K562 (cell line): ENCODE measurements around the gene NTM. TPM values are rescaled to one million over a fixed set of nuclear protein-coding genes. Genes with fewer than 3 reads are reported as not detected.

ENCODE experiments used
- BRD4 ChIP-seq: fragments of 200-600 bp; sonication (generic); IDR thresholded peaks from 2 replicates; pipeline ENCODE4 v1.6.1; 2017; ENCODE audit warnings: inconsistent platforms
- EP300 ChIP-seq: IDR thresholded peaks from 2 replicates; pipeline ENCODE4 v1.6.1; 2012; ENCODE audit warnings: low read length, improper control_type of control experiment
- FOXJ2 ChIP-seq: fragments of 200-800 bp; sonication (Bioruptor generic); IDR thresholded peaks from 2 replicates; pipeline ENCODE4 v1.6.1; 2016; ENCODE audit warnings: missing genetic modification characterization, missing compliant biosample characterization
- KLF10 ChIP-seq: fragments of 250-450 bp; sonication (Bioruptor Pico); IDR thresholded peaks from 2 replicates; pipeline ENCODE4 v1.6.1; 2021; ENCODE audit warnings: matching md5 sums
- PHB ChIP-seq: fragments of 250-450 bp; sonication (Bioruptor Pico); IDR thresholded peaks from 2 replicates; pipeline ENCODE4 v1.5.0; 2021
- PRMT5 ChIP-seq: sonication (generic); formaldehyde crosslinking; IDR thresholded peaks from 2 replicates; pipeline ENCODE4 v1.5.0; 2020; ENCODE audit warnings: missing genetic modification reagents
- SP2 ChIP-seq: IDR thresholded peaks from 2 replicates; pipeline ENCODE4 v1.6.1; 2011; ENCODE audit warnings: mild to moderate bottlenecking, low read depth, low read length, moderate library complexity; ENCODE audit not compliant: poor library complexity, severe bottlenecking; ENCODE audit errors: extremely low read depth
- TAF1 ChIP-seq: IDR thresholded peaks from 2 replicates; pipeline ENCODE4 v1.6.1; 2011; ENCODE audit warnings: mild to moderate bottlenecking, low read length, moderate library complexity; ENCODE audit not compliant: insufficient read depth, control insufficient read depth, severe bottlenecking; ENCODE audit errors: extremely low read depth
- ZNF12 ChIP-seq: sonication (generic); formaldehyde crosslinking; IDR thresholded peaks from 2 replicates; pipeline ENCODE4 v1.4.0; 2020; ENCODE audit warnings: mild to moderate bottlenecking, missing genetic modification reagents
- ZNF431 ChIP-seq: sonication (generic); formaldehyde crosslinking; IDR thresholded peaks from 2 replicates; pipeline ENCODE4 v1.8.0; 2022; ENCODE audit warnings: mild to moderate bottlenecking, missing genetic modification reagents
- polyA plus RNA-seq, 8 experiments: library from polyadenylated mRNA; depleted of rRNA in 4 of 8; stranded (reverse) in 5 of 8; unstranded in 3 of 8; fragments of >200 nt; fragmentation: Nextera tagmentation in 2 of 8; fragmentation: Illumina TruSeq in 1 of 8; extraction: Ambion mirVana in 2 of 8; extraction: Trizol in 1 of 8; gene quantifications; 2 replicates each; pipeline versions ENCODE4 v1.2.1 to v1.2.3, GENCODE V29; 2011 to 2014; ENCODE audit warnings: inconsistent platforms in 1 of 8, missing spikeins in 1 of 8
- total RNA-seq, 7 experiments: library from RNA; depleted of rRNA in 6 of 7; stranded (reverse); fragments of >200 nt in 6 of 7; fragmentation: Illumina TruSeq in 2 of 7; extraction: Trizol in 2 of 7; gene quantifications; 2 replicates each; pipeline versions ENCODE4 v1.2.1 to v1.2.3, GENCODE V29; 2011 to 2021; ENCODE audit warnings: low replicate concordance in 1 of 7
- TF ChIP-seq, protein P1 (sequence below): fragments of 250-450 bp; sonication (Bioruptor Pico); IDR thresholded peaks from 2 replicates; pipeline ENCODE4 v1.6.1; 2021; ENCODE audit warnings: mild to moderate bottlenecking
- TF ChIP-seq, protein P2 (sequence below): fragments of 250-450 bp; sonication (Bioruptor Pico); IDR thresholded peaks from 2 replicates; pipeline ENCODE4 v1.8.0; 2022; ENCODE audit warnings: inconsistent platforms
- TF ChIP-seq, protein P3 (sequence below): fragments of 450-650 bp; formaldehyde crosslinking; IDR thresholded peaks from 2 replicates; pipeline ENCODE4 v1.4.0; 2020; ENCODE audit warnings: mild to moderate bottlenecking, moderate library complexity
- TF ChIP-seq, protein P4 (sequence below): IDR thresholded peaks from 2 replicates; pipeline ENCODE4 v1.6.1; 2011; ENCODE audit warnings: borderline replicate concordance, low read depth, mild to moderate bottlenecking, moderate library complexity, low read length; ENCODE audit not compliant: insufficient read depth, poor library complexity, severe bottlenecking

Gene NTM
- total and polyA plus RNA-seq, 9 of the 15 experiments (the other 6 are each of a cell fraction or from before 2014, with no cell fraction given) = not detected

DNA sequence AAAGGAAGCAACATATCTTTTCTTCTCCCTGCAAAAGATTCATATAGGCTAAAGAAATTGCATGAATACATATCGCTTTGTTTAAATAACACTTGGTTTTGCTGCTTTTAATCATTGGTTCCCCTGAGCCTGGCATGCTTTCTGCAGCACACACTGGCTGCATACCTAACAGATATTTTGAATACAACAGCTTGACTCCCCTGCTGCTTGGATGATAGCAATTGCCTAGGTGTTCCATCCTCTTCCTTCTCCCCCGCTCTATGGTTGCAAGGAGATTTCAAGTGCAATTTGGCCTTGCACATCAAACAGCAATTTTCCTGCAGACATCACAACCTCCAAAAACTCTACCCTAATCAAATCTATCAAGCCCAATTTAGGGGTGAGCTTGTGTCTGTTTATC is 430.0 kb downstream of the NTM start (continued):
- TF ChIP-seq ZNF12 (CRISPR knock-in tag) (no peak), EP300 (no peak), PRMT5 (no peak), KLF10 (CRISPR knock-in tag) (no peak), FOXJ2 (tag) (no peak), ZNF431 (CRISPR knock-in tag) (no peak), PHB (no peak), TAF1 (no peak), SP2 (no peak), BRD4 (no peak)
- TF ChIP-seq, protein P1, sequence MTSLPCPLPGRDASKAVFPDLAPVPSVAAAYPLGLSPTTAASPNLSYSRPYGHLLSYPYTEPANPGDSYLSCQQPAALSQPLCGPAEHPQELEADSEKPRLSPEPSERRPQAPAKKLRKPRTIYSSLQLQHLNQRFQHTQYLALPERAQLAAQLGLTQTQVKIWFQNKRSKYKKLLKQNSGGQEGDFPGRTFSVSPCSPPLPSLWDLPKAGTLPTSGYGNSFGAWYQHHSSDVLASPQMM (CRISPR knock-in tag) = no peak
- TF ChIP-seq, protein P2, sequence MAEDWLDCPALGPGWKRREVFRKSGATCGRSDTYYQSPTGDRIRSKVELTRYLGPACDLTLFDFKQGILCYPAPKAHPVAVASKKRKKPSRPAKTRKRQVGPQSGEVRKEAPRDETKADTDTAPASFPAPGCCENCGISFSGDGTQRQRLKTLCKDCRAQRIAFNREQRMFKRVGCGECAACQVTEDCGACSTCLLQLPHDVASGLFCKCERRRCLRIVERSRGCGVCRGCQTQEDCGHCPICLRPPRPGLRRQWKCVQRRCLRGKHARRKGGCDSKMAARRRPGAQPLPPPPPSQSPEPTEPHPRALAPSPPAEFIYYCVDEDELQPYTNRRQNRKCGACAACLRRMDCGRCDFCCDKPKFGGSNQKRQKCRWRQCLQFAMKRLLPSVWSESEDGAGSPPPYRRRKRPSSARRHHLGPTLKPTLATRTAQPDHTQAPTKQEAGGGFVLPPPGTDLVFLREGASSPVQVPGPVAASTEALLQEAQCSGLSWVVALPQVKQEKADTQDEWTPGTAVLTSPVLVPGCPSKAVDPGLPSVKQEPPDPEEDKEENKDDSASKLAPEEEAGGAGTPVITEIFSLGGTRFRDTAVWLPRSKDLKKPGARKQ (CRISPR knock-in tag) = no peak
- TF ChIP-seq, protein P3, sequence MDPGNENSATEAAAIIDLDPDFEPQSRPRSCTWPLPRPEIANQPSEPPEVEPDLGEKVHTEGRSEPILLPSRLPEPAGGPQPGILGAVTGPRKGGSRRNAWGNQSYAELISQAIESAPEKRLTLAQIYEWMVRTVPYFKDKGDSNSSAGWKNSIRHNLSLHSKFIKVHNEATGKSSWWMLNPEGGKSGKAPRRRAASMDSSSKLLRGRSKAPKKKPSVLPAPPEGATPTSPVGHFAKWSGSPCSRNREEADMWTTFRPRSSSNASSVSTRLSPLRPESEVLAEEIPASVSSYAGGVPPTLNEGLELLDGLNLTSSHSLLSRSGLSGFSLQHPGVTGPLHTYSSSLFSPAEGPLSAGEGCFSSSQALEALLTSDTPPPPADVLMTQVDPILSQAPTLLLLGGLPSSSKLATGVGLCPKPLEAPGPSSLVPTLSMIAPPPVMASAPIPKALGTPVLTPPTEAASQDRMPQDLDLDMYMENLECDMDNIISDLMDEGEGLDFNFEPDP (CRISPR knock-in tag) = no peak
- TF ChIP-seq, protein P4, sequence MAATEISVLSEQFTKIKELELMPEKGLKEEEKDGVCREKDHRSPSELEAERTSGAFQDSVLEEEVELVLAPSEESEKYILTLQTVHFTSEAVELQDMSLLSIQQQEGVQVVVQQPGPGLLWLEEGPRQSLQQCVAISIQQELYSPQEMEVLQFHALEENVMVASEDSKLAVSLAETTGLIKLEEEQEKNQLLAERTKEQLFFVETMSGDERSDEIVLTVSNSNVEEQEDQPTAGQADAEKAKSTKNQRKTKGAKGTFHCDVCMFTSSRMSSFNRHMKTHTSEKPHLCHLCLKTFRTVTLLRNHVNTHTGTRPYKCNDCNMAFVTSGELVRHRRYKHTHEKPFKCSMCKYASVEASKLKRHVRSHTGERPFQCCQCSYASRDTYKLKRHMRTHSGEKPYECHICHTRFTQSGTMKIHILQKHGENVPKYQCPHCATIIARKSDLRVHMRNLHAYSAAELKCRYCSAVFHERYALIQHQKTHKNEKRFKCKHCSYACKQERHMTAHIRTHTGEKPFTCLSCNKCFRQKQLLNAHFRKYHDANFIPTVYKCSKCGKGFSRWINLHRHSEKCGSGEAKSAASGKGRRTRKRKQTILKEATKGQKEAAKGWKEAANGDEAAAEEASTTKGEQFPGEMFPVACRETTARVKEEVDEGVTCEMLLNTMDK = no peak
